Measurements from ENCODE around the gene THBD. TPM values are rescaled to one million over a fixed set of nuclear protein-coding genes. Genes with fewer than 3 reads are reported as not detected.

The THBD gene
- total and polyA plus RNA-seq, 2 experiments from 2014 or later, result 50.1 to 79.6 TPM

DNA sequence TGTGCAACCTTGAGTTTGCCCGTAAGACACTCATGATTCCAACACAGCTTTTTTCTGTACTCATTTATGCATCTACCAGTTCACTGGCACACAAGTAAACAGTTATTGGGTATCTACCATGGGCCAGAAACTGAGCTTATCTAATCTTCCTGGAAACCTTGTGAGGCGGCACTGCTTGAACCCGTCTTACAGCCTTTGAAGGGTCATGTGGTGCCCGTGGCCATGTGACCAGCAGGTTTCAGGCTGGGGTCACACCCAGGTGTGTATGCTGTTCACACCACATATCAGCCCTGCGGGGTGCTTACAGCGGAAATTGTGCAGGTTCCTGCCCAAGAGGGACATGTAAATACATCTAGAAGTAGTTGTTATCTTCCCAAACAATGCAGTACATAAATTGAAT, 6.1 kb downstream of the THBD start:
- Histone ChIP-seq H3K79me2 (peaks cover 7% of the 10 kb centered on the region), H3K9me3 (ENCODE audit: low read depth) (no peaks in the 10 kb centered on the region), H3K4me1 (ENCODE audit: insufficient read depth) (peaks cover 7% of the 10 kb centered on the region), H3K4me2 (no peak overlapping the region), H3K4me3 (no peak overlapping the region), H3K27ac (no peak overlapping the region), H3K9me2 (replicated peaks; ENCODE audit: insufficient read depth) (no peaks in the 10 kb centered on the region), H3K36me3 (replicated peaks; ENCODE audit: insufficient read depth, low read depth) (no peaks in the 10 kb centered on the region), H4K20me1 (ENCODE audit: insufficient read depth, poor library complexity, severe bottlenecking) (no peaks in the 10 kb centered on the region), H3K27me3 (peaks cover 15% of the 10 kb centered on the region), H2AFZ (no peak overlapping the region)
- DNase-seq (ENCODE audit: low spot score), result no peak
- 89% methylated on average over 6 of the region's 6 CpGs for WGBS (ENCODE audit: low lambda C conversion rate, missing lambda C conversion rate)
- no peak for TF ChIP-seq EZH2phosphoT487 (IDR thresholded peaks at IDR 0.05; ENCODE audit: low read depth, severe bottlenecking, unreplicated experiment)
- TF ChIP-seq EZH2 (IDR thresholded peaks at IDR 0.05; ENCODE audit: borderline replicate concordance), result no peak
- TF ChIP-seq, protein P1, sequence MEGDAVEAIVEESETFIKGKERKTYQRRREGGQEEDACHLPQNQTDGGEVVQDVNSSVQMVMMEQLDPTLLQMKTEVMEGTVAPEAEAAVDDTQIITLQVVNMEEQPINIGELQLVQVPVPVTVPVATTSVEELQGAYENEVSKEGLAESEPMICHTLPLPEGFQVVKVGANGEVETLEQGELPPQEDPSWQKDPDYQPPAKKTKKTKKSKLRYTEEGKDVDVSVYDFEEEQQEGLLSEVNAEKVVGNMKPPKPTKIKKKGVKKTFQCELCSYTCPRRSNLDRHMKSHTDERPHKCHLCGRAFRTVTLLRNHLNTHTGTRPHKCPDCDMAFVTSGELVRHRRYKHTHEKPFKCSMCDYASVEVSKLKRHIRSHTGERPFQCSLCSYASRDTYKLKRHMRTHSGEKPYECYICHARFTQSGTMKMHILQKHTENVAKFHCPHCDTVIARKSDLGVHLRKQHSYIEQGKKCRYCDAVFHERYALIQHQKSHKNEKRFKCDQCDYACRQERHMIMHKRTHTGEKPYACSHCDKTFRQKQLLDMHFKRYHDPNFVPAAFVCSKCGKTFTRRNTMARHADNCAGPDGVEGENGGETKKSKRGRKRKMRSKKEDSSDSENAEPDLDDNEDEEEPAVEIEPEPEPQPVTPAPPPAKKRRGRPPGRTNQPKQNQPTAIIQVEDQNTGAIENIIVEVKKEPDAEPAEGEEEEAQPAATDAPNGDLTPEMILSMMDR (IDR thresholded peaks at IDR 0.05; ENCODE audit: poor library complexity), result no peak

DNA sequence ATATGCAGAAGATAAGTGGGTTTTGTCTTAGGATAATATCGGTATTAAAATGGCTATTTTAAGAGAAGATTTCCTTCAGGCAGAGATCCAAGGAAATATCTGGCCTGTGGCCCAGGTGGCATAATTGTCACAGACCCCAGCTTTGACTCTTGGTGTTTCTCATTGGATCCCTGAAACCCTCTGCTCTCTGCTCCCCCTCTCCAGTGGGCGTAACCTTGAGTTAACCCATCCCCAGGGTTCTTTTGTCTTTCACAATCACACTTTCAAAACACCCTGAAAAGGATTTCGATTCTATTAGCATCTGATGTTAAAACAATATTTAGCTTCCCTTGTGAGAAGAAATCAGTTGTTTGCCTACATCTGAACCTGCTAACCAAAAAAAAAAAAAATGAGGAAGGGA, 7.2 kb downstream of the THBD start:
- no peaks in the 10 kb centered on the region for H3K4me1 ChIP-seq (ENCODE audit: insufficient read depth)
- DNase-seq (ENCODE audit: low spot score), result no peak
- H3K79me2 ChIP-seq, result peaks cover 7% of the 10 kb centered on the region
- no peak overlapping the region for H3K4me3 ChIP-seq
- H3K4me2 ChIP-seq, result no peak overlapping the region
- TF ChIP-seq, protein P1 (IDR thresholded peaks at IDR 0.05; ENCODE audit: poor library complexity), result no peak
- TF ChIP-seq EZH2phosphoT487 (IDR thresholded peaks at IDR 0.05; ENCODE audit: low read depth, severe bottlenecking, unreplicated experiment) (no peak), EZH2 (IDR thresholded peaks at IDR 0.05; ENCODE audit: borderline replicate concordance) (no peak)
- WGBS (ENCODE audit: low lambda C conversion rate, missing lambda C conversion rate), result 58% methylated on average over 3 of the region's 3 CpGs
- H4K20me1 ChIP-seq (ENCODE audit: insufficient read depth, poor library complexity, severe bottlenecking), result no peaks in the 10 kb centered on the region
- no peak overlapping the region for H3K27ac ChIP-seq
- H3K9me2 ChIP-seq (replicated peaks; ENCODE audit: insufficient read depth), result no peaks in the 10 kb centered on the region
- no peak overlapping the region for H2AFZ ChIP-seq
- H3K27me3 ChIP-seq, result peaks cover 14% of the 10 kb centered on the region
- no peaks in the 10 kb centered on the region for H3K36me3 ChIP-seq (replicated peaks; ENCODE audit: insufficient read depth, low read depth)
- no peaks in the 10 kb centered on the region for H3K9me3 ChIP-seq (ENCODE audit: low read depth)

DNA sequence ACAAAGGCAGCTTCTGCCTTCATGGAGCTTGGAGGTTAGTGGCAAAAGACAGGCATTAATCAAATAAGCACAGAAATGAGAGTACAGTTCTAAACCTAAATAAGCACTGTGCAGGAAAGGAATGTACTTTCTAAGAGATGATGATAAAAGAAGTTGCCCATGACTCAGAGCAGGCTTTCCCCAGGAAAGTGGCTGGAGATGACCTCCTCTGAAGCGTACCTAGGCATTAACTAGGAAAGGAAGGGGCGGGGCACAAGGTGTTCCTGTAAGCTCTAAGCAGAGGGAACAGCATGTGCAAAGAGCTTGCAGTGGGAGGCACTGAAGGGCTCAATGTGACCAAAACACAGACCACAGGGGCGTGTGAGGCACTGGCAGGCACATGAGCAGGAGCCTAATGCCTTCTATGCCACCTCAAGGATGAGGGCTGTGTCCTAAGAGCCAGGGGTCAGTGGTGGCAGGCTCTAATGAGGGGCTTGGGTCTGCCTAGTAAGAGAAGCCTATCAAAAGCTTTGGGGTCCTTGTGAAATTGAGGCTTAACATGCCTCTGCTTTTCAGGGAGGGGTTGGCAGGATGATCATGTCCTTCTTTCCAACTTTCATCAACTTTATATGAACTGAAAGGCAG, 9.5 kb downstream of the THBD start:
- H2AFZ ChIP-seq, result no peak overlapping the region
- no peaks in the 10 kb centered on the region for H3K4me1 ChIP-seq (ENCODE audit: insufficient read depth)
- 70% methylated on average over 3 of the region's 3 CpGs for WGBS (ENCODE audit: low lambda C conversion rate, missing lambda C conversion rate)
- no peak overlapping the region for H3K4me2 ChIP-seq
- H3K27me3 ChIP-seq, result peaks cover 33% of the 10 kb centered on the region
- TF ChIP-seq EZH2 (IDR thresholded peaks at IDR 0.05; ENCODE audit: borderline replicate concordance) (no peak), EZH2phosphoT487 (IDR thresholded peaks at IDR 0.05; ENCODE audit: low read depth, severe bottlenecking, unreplicated experiment) (no peak)
- TF ChIP-seq, protein P1 (IDR thresholded peaks at IDR 0.05; ENCODE audit: poor library complexity), result no peak
- no peaks in the 10 kb centered on the region for H3K9me2 ChIP-seq (replicated peaks; ENCODE audit: insufficient read depth)
- H3K27ac ChIP-seq, result no peak overlapping the region
- no peaks in the 10 kb centered on the region for H3K79me2 ChIP-seq
- DNase-seq (ENCODE audit: low spot score), result peak; percentile 61
- no peaks in the 10 kb centered on the region for H4K20me1 ChIP-seq (ENCODE audit: insufficient read depth, poor library complexity, severe bottlenecking)
- H3K9me3 ChIP-seq (ENCODE audit: low read depth), result no peaks in the 10 kb centered on the region
- H3K4me3 ChIP-seq, result no peak overlapping the region
- no peaks in the 10 kb centered on the region for H3K36me3 ChIP-seq (replicated peaks; ENCODE audit: insufficient read depth, low read depth)
